ENCODE measurements around the gene MAD2L1BP.
A peak's percentile ranks its signal among the peaks of the same experiment; 100 is the strongest.
"Not testable (repeated sequence)": the region's sequence is repeated elsewhere in the genome, so short reads cannot be mapped to it uniquely, and the experiment has no call there.

Gene MAD2L1BP

GRCh38 chr6:43627008-43627825 lies 8.4 kb upstream of the MAD2L1BP start:
- TF ChIP-seq CTCF (conservative IDR thresholded peaks at IDR 0.05; ENCODE audit: low read depth, low read length) = no peak
- H3K4me3 ChIP-seq (ENCODE audit: low read length) = peak overlapping the region; percentile 23
- DNase-seq (ENCODE audit: low read depth) = peak; percentile 77

GRCh38 chr6:43628393-43629103 lies 7.1 kb upstream of the MAD2L1BP start:
- DNase-seq (ENCODE audit: low read depth) = no peak
- peak overlapping the region; percentile 95 for H3K4me3 ChIP-seq (ENCODE audit: low read length)
- no peak for TF ChIP-seq CTCF (conservative IDR thresholded peaks at IDR 0.05; ENCODE audit: low read depth, low read length)

- peak; percentile 97 for DNase-seq (ENCODE audit: low read depth)
- H3K4me3 ChIP-seq (ENCODE audit: low read length) = peak within 1 kb of the TSS; percentile 95
- TF ChIP-seq CTCF (conservative IDR thresholded peaks at IDR 0.05; ENCODE audit: low read depth, low read length) = no peak
Observed at GRCh38 chr6:43629104-43629504, 6.5 kb upstream of the MAD2L1BP start, which contains the start of gene GTPBP2. GTPBP2 (minus strand) TSS chr6:43629264; CDS start chr6:43629162, 102 bp downstream.

- DNase-seq (ENCODE audit: low read depth) = peak; percentile 95
- TF ChIP-seq CTCF (conservative IDR thresholded peaks at IDR 0.05; ENCODE audit: low read depth, low read length) = no peak
- peak overlapping the region; percentile 95 for H3K4me3 ChIP-seq (ENCODE audit: low read length)
Observed at GRCh38 chr6:43629505-43630300, 5.9 kb upstream of the MAD2L1BP start.

GRCh38 chr6:43630980-43631619 lies 4.5 kb upstream of the MAD2L1BP start:
- TF ChIP-seq CTCF (conservative IDR thresholded peaks at IDR 0.05; ENCODE audit: low read depth, low read length) = no peak
- no peak for DNase-seq (ENCODE audit: low read depth)
- no peak overlapping the region for H3K4me3 ChIP-seq (ENCODE audit: low read length)

- not testable (repeated sequence) for H3K4me3 ChIP-seq (ENCODE audit: low read length); DNase-seq (ENCODE audit: low read depth)
Observed at GRCh38 chr6:43633002-43633401, 2.6 kb upstream of the MAD2L1BP start.
